Measurements from ENCODE around the gene ZC3H6.
"Not testable (repeated sequence)": the region's sequence is repeated elsewhere in the genome, so short reads cannot be mapped to it uniquely, and the experiment has no call there.

DNA sequence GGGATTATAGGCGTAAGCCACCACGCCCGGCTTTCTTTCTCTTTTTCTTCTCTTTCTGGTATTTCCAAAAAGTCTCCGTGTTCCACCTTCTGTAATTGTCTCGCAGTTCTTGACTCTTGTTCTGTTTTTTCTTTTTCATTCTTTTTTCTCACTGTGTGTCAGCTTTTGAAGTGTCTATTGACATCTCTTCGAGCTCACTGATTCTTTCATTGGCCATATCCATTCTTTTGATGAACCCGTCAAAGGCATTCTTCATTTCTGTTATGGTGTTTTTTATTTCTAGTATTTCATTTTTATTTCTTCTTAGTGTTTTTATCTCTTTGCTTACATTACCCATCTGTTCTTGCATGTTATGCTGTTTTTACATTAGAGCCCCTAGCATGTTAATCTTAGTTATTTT is 84.7 kb downstream of the ZC3H6 start:
- not testable (repeated sequence) for TF ChIP-seq POLR2A (IDR thresholded peaks at IDR 0.05)
- TF ChIP-seq, protein P1, sequence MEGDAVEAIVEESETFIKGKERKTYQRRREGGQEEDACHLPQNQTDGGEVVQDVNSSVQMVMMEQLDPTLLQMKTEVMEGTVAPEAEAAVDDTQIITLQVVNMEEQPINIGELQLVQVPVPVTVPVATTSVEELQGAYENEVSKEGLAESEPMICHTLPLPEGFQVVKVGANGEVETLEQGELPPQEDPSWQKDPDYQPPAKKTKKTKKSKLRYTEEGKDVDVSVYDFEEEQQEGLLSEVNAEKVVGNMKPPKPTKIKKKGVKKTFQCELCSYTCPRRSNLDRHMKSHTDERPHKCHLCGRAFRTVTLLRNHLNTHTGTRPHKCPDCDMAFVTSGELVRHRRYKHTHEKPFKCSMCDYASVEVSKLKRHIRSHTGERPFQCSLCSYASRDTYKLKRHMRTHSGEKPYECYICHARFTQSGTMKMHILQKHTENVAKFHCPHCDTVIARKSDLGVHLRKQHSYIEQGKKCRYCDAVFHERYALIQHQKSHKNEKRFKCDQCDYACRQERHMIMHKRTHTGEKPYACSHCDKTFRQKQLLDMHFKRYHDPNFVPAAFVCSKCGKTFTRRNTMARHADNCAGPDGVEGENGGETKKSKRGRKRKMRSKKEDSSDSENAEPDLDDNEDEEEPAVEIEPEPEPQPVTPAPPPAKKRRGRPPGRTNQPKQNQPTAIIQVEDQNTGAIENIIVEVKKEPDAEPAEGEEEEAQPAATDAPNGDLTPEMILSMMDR (IDR thresholded peaks at IDR 0.05), result not testable (repeated sequence)
